GM19025 (cell line): ENCODE measurements around the gene EIF4A3.

Experiments
- ATAC-seq: cut with Tn5 transposase; IDR thresholded peaks from one replicate; pipeline ENCODE4 v1.9.1; 2021; ENCODE audit warnings: mild to moderate bottlenecking, low read depth, moderate library complexity; ENCODE audit not compliant: unreplicated experiment

EIF4A3 gene

GRCh38 chr17:80147035-80147822 lies at the start of gene EIF4A3:
Gene EIF4A3 (minus strand): TSS chr17:80147128. CDS start chr17:80146961, 167 bp downstream.
- peak; percentile 83 for ATAC-seq

DNA sequence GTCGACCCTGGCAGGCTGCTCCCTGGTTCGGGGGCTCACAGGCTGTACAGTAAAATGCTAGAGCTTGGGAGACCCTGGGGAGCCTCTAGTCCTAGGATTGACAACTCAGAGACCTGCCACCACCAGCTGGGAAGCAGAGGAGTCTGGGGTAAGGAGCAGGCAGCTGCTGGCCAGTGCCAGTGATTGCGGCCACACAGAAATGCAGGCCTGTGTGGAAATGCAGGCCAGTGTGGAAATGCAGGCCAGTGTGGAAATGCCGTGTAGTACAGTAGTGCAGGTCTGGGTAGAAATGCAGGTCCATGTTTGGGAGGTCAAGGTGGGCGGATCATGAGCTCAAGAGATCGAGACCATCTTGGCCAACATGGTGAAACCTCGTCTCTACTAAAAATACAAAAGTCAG lies 49.7 kb upstream of the EIF4A3 start:
- ATAC-seq, result no peak

GRCh38 chr17:80195671-80196529 lies 49.0 kb upstream of the EIF4A3 start:
- no peak for ATAC-seq

GRCh38 chr17:80195141-80195540 lies 48.2 kb upstream of the EIF4A3 start:
- ATAC-seq, result no peak

DNA sequence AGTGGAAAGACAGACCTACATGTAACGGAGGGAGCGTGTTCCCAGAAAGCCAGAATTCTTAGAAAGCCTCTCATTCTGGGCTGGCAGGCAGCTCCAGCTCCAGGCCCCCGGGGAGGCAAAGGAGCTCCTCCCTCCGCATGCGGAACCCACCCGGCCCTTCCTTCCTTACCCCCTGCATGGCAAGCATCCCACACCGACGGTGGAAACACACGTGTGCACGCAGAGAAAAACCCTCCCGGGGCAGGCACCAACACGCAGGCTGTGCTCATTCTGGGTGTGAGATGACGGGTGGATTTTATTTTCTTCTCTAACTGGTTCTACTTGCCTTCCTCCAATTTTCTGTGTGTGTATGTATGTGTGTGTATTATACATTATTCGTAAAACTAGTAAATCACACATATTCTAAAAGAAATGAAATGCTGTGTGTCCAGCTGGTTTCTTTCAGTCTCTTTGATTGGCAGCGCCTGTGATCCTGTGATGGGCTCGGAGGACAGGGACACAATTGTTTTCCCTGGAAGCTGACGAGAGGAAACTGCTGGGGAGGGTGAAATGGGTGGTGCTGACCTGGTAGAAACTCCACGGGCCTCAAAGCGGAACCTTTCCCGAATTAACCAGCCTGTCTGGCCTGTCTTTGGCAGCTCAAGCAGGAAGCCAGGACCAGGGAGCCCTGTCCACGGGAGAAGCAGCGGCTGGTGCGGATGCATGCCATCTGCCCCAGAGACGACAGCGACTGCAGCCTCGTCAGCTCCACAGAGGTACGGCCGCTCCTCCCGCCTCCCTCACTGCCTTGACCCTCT lies 45.1 kb upstream of the EIF4A3 start:
- ATAC-seq, result no peak

GRCh38 chr17:80191192-80191591 lies 44.3 kb upstream of the EIF4A3 start:
- ATAC-seq, result no peak

GRCh38 chr17:80190716-80191115 lies 43.8 kb upstream of the EIF4A3 start:
- ATAC-seq, result no peak

DNA sequence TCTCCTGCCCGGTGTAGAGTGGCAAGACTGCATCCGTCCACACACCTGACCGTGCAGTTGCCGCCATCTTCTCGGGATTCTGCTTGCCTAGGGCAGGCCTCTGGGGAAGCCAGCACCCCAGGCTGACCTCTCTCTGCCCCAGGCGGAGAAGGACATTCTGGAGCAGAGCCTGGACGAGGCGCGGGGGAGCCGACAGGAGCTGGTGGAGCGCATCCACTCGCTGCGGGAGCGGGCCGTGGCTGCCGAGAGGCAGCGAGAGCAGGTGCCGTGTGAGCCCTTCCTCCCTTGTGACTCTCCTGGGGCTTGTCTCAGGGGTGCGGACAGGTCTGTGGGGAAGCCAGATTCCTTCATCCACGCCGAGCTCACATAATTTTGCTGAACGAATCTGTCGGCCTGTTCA lies 42.7 kb upstream of the EIF4A3 start:
- no peak for ATAC-seq

GRCh38 chr17:80187515-80187941 lies 40.6 kb upstream of the EIF4A3 start:
- ATAC-seq, result no peak

- no peak for ATAC-seq
Measured at GRCh38 chr17:80187090-80187489, 40.2 kb upstream of the EIF4A3 start.

DNA sequence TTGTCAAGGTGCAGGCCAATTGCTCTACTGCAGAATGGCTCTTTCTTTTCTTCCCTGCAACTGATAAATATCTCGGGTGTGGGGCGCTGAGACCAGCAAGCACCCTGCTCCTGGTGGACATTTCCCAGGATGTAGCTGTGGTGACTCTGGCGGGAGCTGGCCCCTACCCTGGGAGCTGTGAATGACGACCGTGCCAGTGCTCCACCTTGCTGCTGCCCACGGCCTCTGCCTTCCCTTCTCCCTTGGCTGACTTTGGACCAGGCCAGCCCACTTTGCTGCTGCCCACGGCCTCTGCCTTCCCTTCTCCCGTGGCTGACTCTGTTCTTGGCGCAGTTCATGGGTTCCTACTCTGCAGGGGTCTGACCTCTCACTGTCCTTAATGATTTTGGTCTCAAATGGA lies 39.0 kb upstream of the EIF4A3 start:
- ATAC-seq, result no peak

DNA sequence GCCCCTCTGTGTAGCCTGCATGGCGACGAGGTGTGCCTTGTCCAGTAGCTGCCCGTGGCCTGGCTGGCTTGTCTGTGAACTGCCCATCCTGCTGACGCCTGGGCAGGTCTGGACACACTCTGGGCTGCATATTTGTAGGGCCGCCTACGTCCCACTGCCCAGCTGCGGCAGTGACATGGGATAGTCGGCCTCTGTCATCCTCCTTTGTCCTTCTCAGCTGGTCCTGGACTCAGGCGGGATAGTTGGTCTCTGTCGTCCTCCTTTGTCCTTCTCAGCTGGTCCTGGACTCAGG lies 37.4 kb upstream of the EIF4A3 start:
- no peak for ATAC-seq

- no peak for ATAC-seq
Measured at GRCh38 chr17:80183581-80184422, 36.9 kb upstream of the EIF4A3 start.

DNA sequence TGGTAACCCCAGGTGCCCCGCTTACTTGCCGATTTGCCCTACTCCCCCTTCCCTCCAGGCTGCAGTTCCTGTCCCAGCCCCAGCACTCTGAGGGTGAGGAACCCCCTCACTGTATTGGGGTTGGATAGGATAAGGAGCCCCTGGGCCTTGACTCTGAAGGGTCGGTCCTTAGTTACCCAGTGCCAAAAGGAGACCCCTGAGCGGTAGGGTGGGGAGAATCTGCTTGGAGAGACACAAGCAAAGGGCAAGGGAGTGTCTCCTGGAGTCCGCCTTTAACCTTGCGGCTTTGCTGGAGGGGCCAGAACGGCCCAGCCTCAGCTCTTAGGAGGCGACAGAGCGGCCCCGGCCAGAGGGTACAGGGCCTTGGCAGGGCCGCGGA lies 35.9 kb upstream of the EIF4A3 start:
- ATAC-seq, result no peak

DNA sequence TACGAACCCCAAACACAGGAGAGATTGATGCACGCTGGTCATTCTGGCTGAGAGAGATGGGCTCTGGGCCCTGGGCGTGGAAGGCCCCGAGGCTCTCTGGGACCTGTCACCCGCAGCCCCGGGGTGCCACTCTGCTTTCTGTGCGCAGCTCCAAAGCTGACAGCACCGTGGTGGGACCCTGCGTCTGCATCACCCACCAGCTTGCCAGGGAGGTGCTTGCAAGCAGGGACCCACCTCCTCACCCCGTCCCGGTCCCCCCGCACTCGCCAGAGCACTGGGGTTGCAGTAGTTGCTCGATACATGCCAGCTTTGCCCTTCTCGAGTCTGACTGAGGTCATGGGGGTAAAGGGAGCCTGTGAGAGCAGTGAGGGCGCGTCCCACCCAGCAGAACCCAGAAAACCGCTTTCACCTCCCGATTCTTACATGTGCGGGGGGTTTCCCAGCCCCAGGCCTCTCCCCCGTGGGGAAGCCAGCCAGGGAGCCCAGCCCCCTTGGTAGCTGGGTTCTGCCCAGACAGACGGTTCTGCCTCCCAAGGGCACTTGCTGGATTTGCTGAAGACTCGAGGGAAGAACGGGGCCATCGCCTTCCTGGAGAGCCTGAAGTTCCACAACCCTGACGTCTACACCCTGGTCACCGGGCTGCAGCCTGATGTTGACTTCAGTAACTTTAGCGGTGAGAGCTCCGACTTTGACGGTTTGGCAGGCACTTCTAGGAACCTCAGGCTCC lies 35.4 kb upstream of the EIF4A3 start:
- ATAC-seq, result no peak

DNA sequence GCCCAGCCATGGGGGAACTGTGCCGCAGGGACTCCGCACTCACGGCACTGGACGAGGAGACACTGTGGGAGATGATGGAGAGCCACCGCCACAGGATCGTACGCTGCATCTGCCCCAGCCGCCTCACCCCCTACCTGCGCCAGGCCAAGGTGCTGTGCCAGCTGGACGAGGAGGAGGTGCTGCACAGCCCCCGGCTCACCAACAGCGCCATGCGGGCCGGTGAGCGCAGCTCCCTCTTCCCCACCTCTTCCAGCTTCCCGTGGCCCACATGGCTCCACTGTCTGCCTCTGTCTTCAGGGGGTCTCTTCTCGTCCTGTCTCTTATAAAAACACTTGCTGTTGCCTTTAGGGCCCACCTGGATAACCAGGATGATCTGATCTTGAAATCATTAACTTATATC lies 34.5 kb upstream of the EIF4A3 start:
- no peak for ATAC-seq

- no peak for ATAC-seq
Measured at GRCh38 chr17:80180192-80180591, 33.3 kb upstream of the EIF4A3 start.

- no peak for ATAC-seq
Measured at GRCh38 chr17:80177986-80178595, 31.2 kb upstream of the EIF4A3 start.

GRCh38 chr17:80176757-80177156 lies 29.8 kb upstream of the EIF4A3 start:
- no peak for ATAC-seq
